Vagina (tissue), 2 donors: ENCODE data around the gene ACTR1A.

Experiments
- CTCF ChIP-seq, 3 experiments: fragments of 450-650 bp in 2 of 3; fragments of 200-600 bp in 1 of 3; sonication (generic) in 1 of 3; IDR thresholded peaks; one replicate each; pipeline ENCODE4 v1.5.1; 2017 to 2019; ENCODE audit warnings: antibody characterized with exemption in 3 of 3, mild to moderate bottlenecking in 2 of 3, moderate library complexity in 2 of 3
- POLR2AphosphoS5 ChIP-seq, 2 donors: sonication (generic); formaldehyde crosslinking; IDR thresholded peaks; one replicate each; pipeline ENCODE4 v1.9.0; 2017; ENCODE audit warnings: antibody characterized with exemption in 2 of 2, mild to moderate bottlenecking in 2 of 2, low read depth in 1 of 2; ENCODE audit not compliant: insufficient read depth in 1 of 2

DNA sequence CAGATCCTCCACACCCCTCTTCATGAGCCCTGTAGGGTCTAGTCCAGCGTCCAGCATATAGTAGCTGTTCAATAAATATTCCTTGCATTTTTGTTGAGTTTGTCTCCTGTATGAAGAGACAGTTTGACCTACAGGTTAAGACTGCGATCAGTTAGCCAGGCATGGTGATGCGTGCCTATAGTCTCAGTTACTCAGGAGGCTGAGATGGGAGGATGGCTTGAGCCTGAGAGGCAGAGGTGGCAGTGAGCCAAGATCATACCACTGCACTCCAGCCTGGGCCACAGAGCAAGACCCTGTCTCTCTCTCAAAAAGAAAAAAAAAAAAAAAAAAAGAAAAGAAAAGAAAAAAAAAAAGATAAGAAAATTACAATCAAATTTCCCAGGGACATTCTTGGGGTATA, 65.0 kb downstream of the ACTR1A start:
- no peak for TF ChIP-seq POLR2AphosphoS5 (IDR thresholded peaks at IDR 0.05; ENCODE audit: insufficient read depth in 1 of 2, low read depth in 1 of 2)
- no peak for TF ChIP-seq CTCF (IDR thresholded peaks at IDR 0.05)
